Activated CD4-positive, alpha-beta T cell treated with anti-CD3 and anti-CD28 coated beads, Interleukin-10, Interleukin-2, amounts not matched to agents 100 ng/mL and 50 ng/mL, durations not matched to agents 16 hours and 8 hours (primary cell): ENCODE data around the gene PNMA1.
A peak's percentile ranks its signal among the peaks of the same experiment; 100 is the strongest.

Experiments used
- DNase-seq: peaks from one replicate; pipeline ENCODE4 v3.0.0-alpha.2; 2020

The PNMA1 gene

GRCh38 chr14:73750531-73750901, 36.3 kb upstream of the PNMA1 start:
- no peak for DNase-seq

- no peak for DNase-seq
These were observed 35.7 kb upstream of the PNMA1 start for GRCh38 chr14:73749706-73750530.

- no peak for DNase-seq
These were observed 34.7 kb upstream of the PNMA1 start for GRCh38 chr14:73748858-73749357.

GRCh38 chr14:73747379-73748211, 33.4 kb upstream of the PNMA1 start:
- no peak for DNase-seq

- no peak for DNase-seq
These were observed 32.6 kb upstream of the PNMA1 start for GRCh38 chr14:73746520-73747378.

GRCh38 chr14:73745571-73746519, 31.7 kb upstream of the PNMA1 start:
- DNase-seq, result no peak

- DNase-seq, result peak; percentile 30
These were observed 30.8 kb upstream of the PNMA1 start for GRCh38 chr14:73744874-73745529.

GRCh38 chr14:73744175-73744867, 30.1 kb upstream of the PNMA1 start:
- no peak for DNase-seq

GRCh38 chr14:73743431-73743931, 29.3 kb upstream of the PNMA1 start:
- peak; percentile 86 for DNase-seq

- peak; percentile 32 for DNase-seq
These were observed 28.5 kb upstream of the PNMA1 start for GRCh38 chr14:73742520-73743238.

- peak; percentile 75 for DNase-seq
These were observed 27.8 kb upstream of the PNMA1 start for GRCh38 chr14:73741876-73742519.

- DNase-seq, result peak; percentile 92
These were observed 27.2 kb upstream of the PNMA1 start for GRCh38 chr14:73741386-73741875.

- no peak for DNase-seq
These were observed 26.6 kb upstream of the PNMA1 start for GRCh38 chr14:73740618-73741326.

- DNase-seq, result no peak
These were observed 25.9 kb upstream of the PNMA1 start for GRCh38 chr14:73739899-73740617.

GRCh38 chr14:73739174-73739898, 25.2 kb upstream of the PNMA1 start:
- DNase-seq, result no peak

- no peak for DNase-seq
These were observed 24.5 kb upstream of the PNMA1 start for GRCh38 chr14:73738518-73739173.
